H1 (cell line): Measurements from ENCODE around the gene KIF5A. TPM values are rescaled to one million over a fixed set of nuclear protein-coding genes. Genes with fewer than 3 reads are reported as not detected.

Source experiments
- CEBPB ChIP-seq: IDR thresholded peaks from 2 replicates; pipeline ENCODE4 v1.6.1; 2012; ENCODE audit warnings: low read depth, low read length
- PHF8 ChIP-seq: fragments of 200-600 bp; sonication (generic); conservative IDR thresholded peaks from 2 replicates; pipeline ENCODE4 v1.7.1; 2012; ENCODE audit warnings: low read depth, mild to moderate bottlenecking, inconsistent platforms, low read length, moderate library complexity
- RAD21 ChIP-seq, 2 experiments: IDR thresholded peaks in 1 of 2; conservative IDR thresholded peaks in 1 of 2; 2 replicates each; pipeline ENCODE4 v1.6.1; 2011; ENCODE audit warnings: low read depth in 2 of 2, low read length in 2 of 2, improper control_type of control experiment in 1 of 2, inconsistent platforms in 1 of 2, mild to moderate bottlenecking in 1 of 2, moderate library complexity in 1 of 2
- USF2 ChIP-seq: IDR thresholded peaks from 2 replicates; pipeline ENCODE4 v1.6.1; 2011; ENCODE audit warnings: low read length, improper control_type of control experiment
- polyA plus RNA-seq, 7 experiments: library from polyadenylated mRNA; depleted of rRNA in 3 of 7; stranded (reverse) in 5 of 7; unstranded in 2 of 7; fragments of >200 nt in 5 of 7; fragments of 200-250 nt in 2 of 7; gene quantifications; 1 replicate in 5 of 7; 2 replicates in 1 of 7; 4 replicates in 1 of 7; pipeline versions ENCODE4 v1.2.1 to v1.2.3, GENCODE V29; 2011 to 2013; ENCODE audit warnings: missing spikeins in 2 of 7, mixed read lengths in 2 of 7
- total RNA-seq: library from RNA; stranded (reverse); fragmentation: NEBNext Ultra II Directional; extraction: Animal tissue kit (Norgen Biotek cat#: 25700); gene quantifications from 2 replicates; pipeline ENCODE4 v1.2.1, GENCODE V29; 2021

KIF5A gene
- total and polyA plus RNA-seq, 2 of the 8 experiments (the other 6 are each of a cell fraction or from before 2014, with no cell fraction given) = 10.7 to 21.9 TPM

DNA sequence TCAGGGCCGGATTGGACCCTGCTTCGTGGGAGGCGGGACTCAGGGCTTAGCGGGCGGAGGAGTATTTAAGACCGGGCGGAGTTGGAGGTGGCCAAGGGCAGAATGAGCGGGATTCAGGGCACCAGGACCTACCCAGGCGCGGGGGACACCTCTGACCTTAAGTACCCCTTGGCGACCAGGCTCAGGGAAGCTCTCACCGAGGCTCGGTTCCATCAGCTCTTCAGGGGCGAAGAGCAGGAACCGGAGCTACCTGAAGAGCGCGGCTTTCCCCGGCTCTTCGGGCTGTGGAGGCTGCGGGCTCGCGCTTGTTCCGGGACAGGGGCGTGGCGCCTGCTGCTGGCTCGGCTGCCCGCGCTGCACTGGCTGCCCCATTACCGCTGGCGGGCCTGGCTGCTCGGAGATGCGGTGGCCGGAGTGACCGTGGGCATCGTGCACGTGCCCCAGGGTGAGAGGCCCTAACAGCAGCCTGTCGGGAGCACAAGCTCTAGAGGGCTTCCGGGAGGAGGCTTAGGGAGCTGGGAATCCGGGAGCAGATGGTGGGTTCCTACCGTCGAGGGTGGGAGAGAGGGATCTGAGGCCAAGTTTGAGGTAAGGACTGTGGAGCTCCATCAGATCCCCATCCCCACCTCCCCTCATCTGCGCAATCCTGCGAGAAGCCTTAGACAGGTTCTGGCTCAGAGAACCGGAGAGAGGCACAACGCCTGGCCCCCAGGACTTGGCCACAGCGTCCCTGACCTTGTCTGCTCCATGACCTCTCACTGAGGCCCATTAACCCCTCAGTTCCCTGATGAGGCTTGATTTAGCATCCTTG is 69.8 kb downstream of the KIF5A start (continued):
- TF ChIP-seq USF2 (no peak), PHF8 (no peak), CEBPB (no peak), RAD21 (IDR thresholded peaks at IDR 0.05 in 1 of 2, conservative IDR thresholded peaks at IDR 0.05 in 1 of 2; ENCODE audit: low read depth in 2 of 2, low read length in 2 of 2) (no peak)
